C4-2B (cell line): ENCODE data around the gene CDC42SE2.

ENCODE experiments used
- ZFX ChIP-seq: fragments of 450-650 bp; IDR thresholded peaks from 2 replicates; pipeline ENCODE4 v1.6.1; 2017
- TF ChIP-seq, protein P1 (sequence below): fragments of 450-650 bp; conservative IDR thresholded peaks from 2 replicates; pipeline ENCODE4 v1.5.1; 2017; ENCODE audit warnings: mild to moderate bottlenecking

DNA sequence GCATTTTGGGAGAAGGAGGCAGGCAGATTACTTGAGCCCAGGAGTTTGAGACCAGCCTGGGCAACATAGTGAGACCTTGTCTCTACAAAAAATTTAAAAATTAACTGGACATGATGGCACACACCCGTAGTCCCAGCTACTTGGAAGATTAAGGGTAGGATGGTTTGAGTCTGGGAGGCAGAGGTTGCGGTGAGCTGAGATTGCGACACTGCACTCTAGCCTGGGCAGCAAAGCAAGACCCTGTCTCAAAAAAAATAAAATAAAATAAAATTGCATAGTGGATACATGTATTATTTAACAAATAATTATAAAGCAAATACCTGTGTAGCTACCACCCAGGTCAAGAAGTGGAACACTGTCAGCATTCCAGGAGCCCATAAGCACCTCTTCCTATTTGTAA is 90.1 kb downstream of the CDC42SE2 start:
- TF ChIP-seq, protein P1, sequence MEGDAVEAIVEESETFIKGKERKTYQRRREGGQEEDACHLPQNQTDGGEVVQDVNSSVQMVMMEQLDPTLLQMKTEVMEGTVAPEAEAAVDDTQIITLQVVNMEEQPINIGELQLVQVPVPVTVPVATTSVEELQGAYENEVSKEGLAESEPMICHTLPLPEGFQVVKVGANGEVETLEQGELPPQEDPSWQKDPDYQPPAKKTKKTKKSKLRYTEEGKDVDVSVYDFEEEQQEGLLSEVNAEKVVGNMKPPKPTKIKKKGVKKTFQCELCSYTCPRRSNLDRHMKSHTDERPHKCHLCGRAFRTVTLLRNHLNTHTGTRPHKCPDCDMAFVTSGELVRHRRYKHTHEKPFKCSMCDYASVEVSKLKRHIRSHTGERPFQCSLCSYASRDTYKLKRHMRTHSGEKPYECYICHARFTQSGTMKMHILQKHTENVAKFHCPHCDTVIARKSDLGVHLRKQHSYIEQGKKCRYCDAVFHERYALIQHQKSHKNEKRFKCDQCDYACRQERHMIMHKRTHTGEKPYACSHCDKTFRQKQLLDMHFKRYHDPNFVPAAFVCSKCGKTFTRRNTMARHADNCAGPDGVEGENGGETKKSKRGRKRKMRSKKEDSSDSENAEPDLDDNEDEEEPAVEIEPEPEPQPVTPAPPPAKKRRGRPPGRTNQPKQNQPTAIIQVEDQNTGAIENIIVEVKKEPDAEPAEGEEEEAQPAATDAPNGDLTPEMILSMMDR: no peak
- no peak for TF ChIP-seq ZFX
